ENCODE measurements around the gene HMCN1.
"Not testable (repeated sequence)": the region's sequence is repeated elsewhere in the genome, so short reads cannot be mapped to it uniquely, and the experiment has no call there.

The HMCN1 gene

GRCh38 chr1:185742403-185742802 lies 8.2 kb downstream of the HMCN1 start:
- DNase-seq = no peak

GRCh38 chr1:185745165-185745564 lies 11.0 kb downstream of the HMCN1 start:
- no peak for DNase-seq

DNA sequence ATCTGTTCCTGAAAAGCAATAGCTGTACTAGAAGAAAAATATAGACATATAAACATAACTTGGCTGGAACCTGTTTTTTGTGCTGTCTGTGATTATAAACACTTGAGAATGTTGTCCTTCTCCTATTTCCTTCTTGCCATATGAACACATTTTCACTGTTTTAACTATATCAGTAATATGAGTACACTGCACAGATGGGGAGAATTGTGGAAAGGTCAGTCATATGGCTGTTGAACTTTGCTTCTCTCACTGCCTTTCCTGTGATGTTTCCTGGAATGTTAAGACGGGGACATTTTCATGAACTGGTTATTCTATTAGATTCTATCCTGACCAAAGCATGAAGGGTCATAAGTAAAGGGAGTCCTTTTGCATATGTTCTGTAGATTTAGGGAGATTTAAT lies 24.9 kb downstream of the HMCN1 start:
- no peak for DNase-seq

GRCh38 chr1:185761841-185762240 lies 27.6 kb downstream of the HMCN1 start:
- DNase-seq = no peak

DNA sequence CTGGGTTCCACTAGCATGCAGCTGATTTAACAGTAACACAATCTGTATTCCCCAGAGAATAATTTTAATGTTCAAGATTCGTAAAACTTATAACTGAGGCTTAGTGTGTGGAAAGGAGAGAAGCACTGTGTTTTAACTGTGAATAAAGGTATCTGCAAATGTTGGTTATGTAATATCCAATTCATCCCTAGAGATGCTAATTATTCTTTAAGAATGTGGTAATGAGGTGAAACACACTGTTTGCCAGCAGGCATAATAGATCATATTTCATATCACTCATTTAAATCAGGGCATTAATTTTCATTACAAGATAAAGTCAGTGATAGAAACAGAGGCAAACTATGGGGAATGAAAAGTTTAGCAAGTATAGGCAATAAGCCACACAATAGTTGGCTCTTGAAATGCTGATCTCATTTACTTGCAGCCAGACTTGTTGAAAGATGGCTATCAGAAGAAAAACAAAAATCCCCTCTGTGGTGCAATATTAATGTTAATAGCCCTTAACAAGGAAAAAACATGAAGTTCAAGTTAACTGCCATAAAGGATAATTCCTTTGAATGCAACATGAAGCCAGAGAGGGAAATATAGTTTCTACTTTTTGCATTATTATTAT lies 33.4 kb downstream of the HMCN1 start:
- no peak for DNase-seq

DNA sequence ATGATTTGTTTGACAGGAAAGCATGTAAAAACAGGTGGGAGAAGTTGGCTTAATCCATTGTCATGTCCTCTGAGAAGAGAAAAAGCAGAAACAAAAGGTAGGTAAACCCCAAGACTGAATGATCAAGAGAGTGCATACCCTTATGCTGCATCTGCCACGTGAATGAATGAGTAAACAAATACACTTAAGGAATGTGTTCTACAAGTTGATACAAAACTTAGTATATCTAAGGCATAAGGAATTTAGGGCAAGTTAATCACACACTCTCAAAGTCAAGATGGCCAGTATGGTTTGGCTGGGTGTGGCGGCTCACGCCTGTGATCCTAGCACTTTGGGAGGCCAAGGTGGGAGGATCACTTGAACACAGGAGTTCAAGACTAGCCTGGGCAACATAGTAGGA lies 34.2 kb downstream of the HMCN1 start:
- no peak for DNase-seq

DNA sequence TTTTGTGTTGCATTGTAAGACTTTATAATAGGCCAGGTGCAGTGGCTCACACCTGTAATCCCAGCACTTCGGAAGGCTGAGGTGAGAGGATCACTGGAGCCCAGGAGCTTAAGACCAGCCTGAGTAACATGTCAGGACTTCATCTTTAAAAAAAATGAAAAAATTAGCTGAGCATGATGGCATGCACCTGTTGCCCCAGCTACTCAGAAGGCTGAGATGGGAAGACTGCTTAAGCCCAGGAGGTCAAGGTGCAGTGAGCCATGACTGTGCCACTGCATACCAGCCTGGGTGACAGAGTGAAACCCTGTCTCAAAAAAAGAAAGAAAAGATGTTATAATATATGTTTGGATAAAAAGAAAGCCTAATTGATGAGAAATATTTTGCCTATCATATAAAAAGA lies 34.9 kb downstream of the HMCN1 start:
- DNase-seq = no peak

- DNase-seq = no peak
These were observed 40.2 kb downstream of the HMCN1 start for GRCh38 chr1:185774394-185774793.

DNA sequence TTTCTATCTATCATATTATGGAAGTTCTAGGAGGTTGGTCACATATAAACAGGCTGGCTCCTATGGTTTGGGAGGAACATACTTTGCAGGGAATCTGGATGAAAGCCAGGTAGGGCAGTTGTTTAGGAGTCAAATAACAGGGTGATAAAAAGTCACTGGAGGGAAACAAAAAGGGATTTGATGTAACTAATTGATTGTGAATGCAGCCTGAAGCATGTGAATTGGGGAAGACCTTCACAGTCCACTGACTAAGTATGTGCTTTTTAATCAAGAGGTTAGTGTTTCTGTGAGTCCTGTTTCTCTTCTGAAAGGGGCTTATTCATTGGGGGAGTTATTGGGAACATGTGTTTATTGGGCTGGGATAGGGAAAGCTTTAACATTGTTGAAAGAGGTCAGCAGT lies 41.3 kb downstream of the HMCN1 start:
- DNase-seq = no peak

- DNase-seq = no peak
These were observed 42.3 kb downstream of the HMCN1 start for GRCh38 chr1:185776522-185776921.

GRCh38 chr1:185783860-185784259 lies 49.7 kb downstream of the HMCN1 start:
- not testable (repeated sequence) for DNase-seq

- DNase-seq = no peak
These were observed 51.4 kb downstream of the HMCN1 start for GRCh38 chr1:185785586-185785985.

DNA sequence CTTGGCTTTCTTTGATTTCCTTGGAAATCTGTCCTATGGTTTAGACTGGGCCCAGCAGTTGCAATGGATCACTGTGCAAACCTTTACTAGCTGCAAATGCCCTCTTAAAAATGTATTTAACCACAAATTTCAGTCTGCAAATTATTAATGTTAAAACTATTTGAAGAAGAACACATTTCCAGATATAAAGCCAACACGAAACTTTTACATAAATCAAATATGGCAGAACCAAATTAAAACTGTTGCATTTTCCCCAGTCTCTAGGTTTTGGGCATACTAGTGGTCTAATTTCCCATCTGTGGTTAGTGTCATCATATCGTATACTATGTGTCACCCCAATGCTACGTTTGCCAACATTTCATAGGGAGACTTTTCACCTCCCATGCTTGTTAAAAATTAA lies 52.3 kb downstream of the HMCN1 start:
- DNase-seq = no peak

- DNase-seq = no peak
These were observed 53.0 kb downstream of the HMCN1 start for GRCh38 chr1:185787238-185787637.

- DNase-seq = no peak
These were observed 54.2 kb downstream of the HMCN1 start for GRCh38 chr1:185788386-185788785.

GRCh38 chr1:185789501-185790193 lies 55.5 kb downstream of the HMCN1 start:
- DNase-seq = no peak

GRCh38 chr1:185790194-185790735 lies 56.1 kb downstream of the HMCN1 start:
- no peak for DNase-seq

DNA sequence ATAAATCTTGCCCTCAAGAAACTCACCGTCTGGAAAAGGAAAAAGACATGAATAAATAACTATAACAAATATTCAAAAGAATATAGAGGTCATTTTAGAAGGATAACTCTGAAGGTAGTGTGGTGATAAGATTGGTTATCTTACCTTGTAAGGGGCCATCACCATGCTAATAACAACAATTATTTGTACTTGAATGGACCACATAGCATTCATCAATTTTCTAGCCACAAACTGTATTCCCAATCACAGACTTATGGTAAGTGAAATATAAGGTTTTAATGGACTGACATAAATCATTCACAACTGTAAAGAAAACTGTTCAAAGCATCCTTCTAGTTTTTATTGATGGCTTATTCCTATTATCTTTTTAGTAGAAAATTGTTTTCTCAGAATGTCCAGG lies 57.8 kb downstream of the HMCN1 start:
- DNase-seq = no peak

GRCh38 chr1:185794495-185794894 lies 60.3 kb downstream of the HMCN1 start:
- not testable (repeated sequence) for DNase-seq

- no peak for DNase-seq
These were observed 61.0 kb downstream of the HMCN1 start for GRCh38 chr1:185795181-185795580.

DNA sequence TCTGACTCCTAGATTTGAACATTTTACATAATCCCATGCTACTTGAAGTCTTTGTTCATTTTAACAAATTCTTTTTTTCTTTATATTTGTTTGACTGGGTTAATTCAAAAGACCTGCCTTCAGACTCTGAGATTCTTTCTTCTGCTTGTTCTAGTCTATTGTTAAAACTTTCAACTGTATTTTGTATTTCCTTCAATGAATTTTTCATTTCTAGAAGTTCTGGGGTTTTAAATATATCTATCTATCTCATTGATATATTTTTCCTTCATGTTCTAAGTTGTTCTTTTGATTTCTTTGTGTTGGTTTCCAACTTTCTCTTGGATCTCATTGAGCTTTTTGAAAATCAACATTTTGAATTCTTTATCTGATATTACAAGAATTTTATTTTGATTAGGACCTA lies 64.3 kb downstream of the HMCN1 start:
- no peak for DNase-seq

GRCh38 chr1:185803241-185803640 lies 69.0 kb downstream of the HMCN1 start:
- DNase-seq = no peak

GRCh38 chr1:185804206-185804605 lies 70.0 kb downstream of the HMCN1 start:
- DNase-seq = no peak

DNA sequence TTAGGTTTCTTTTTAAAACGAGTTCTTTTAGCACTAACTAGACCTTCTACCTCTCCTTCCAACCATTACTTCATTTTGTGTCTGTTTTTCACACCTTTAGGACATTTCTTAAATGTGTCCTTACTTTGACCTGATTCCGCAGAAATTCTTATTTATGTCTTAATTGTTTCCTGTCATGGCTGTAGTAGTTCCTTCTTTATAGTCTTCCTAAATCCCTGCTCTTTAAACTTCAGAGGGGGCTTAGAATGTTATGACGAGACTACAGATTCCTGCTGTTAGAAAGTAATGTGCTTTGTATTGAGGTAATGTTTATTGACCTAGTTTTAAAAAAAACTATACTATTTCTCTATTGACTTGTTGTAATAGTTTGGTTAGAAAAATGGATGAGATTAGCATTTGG lies 70.4 kb downstream of the HMCN1 start:
- DNase-seq = no peak

DNA sequence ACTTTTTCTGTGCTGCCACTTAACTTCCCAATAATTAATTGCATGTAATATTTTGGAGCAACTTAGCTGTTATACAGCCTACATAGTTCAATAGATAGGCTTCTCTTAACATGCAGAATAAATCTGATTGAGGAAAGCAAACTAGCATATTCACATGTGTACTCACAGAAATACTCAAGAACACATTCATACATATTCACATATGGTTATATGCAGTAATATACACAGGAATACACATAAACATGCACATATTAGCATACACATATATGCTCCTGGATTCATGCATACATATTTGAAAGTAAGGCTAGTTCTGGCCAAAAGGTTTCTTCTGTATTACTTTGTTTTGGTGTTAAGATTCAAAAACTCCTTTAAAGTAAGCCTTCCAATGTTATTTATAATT lies 73.1 kb downstream of the HMCN1 start:
- DNase-seq = no peak
